Esophagus squamous epithelium (tissue), 5 donors: Measurements from ENCODE around the gene INSC. TPM values are rescaled to one million over a fixed set of nuclear protein-coding genes. Genes with fewer than 3 reads are reported as not detected.

ENCODE experiments used
- DNase-seq: peaks from one replicate; lab custom pipeline; 2025; lab: John Stamatoyannopoulos, UW
- H3K27ac ChIP-seq, 4 donors: fragments of 200-600 bp; sonication (generic); one replicate each; pipeline ENCODE4 v1.5.1; 2016 to 2019; ENCODE audit warnings: mild to moderate bottlenecking in 1 of 4
- H3K27me3 ChIP-seq, 4 donors: fragments of 200-600 bp; sonication (generic); 1 replicate in 3 of 4; 2 replicates in 1 of 4; pipeline versions ENCODE4 v1.5.1 to v1.6.0; 2017 to 2021; ENCODE audit warnings: antibody characterized with exemption in 1 of 4
- H3K36me3 ChIP-seq, 3 donors: fragments of 200-600 bp; sonication (generic); one replicate each; pipeline ENCODE4 v1.5.1; 2016 to 2019
- H3K4me1 ChIP-seq, 3 donors: fragments of 200-600 bp; sonication (generic); one replicate each; pipeline ENCODE4 v1.5.1; 2017 to 2019
- H3K4me3 ChIP-seq, 4 donors: fragments of 200-600 bp; sonication (generic); 1 replicate in 3 of 4; 2 replicates in 1 of 4; pipeline ENCODE4 v1.5.1; 2016 to 2019; ENCODE audit warnings: mild to moderate bottlenecking in 2 of 4, moderate library complexity in 1 of 4
- H3K9me3 ChIP-seq, 3 donors: fragments of 200-600 bp; sonication (generic); one replicate each; pipeline ENCODE4 v1.5.1; 2016 to 2019
- POLR2A ChIP-seq, 4 donors: fragments of 450-650 bp; IDR thresholded peaks; one replicate each; pipeline ENCODE4 v1.6.1; 2017; ENCODE audit warnings: antibody characterized with exemption in 4 of 4, mild to moderate bottlenecking in 4 of 4, moderate library complexity in 3 of 4
- WGBS, 2 donors: methylation state at CpG; one replicate each; pipeline ENCODE4 v1.1.5; 2018; 5-methylcytosine and 5-hydroxymethylcytosine counted together
- intact Hi-C: fragments of 100-400 bp; cut with DNase I; formaldehyde crosslinking; loops from one replicate; pipeline ENCODE4 v1.15.0; 2022
- total RNA-seq, 4 donors: library from RNA; depleted of rRNA; stranded (reverse); fragments of >200 nt; gene quantifications; one replicate each; pipeline ENCODE4 v1.1.0, GENCODE V29; 2016
- TF ChIP-seq, protein P1 (sequence below), 6 experiments: fragments of 450-650 bp in 4 of 6; fragments of 200-600 bp in 2 of 6; sonication (generic) in 2 of 6; IDR thresholded peaks; one replicate each; pipeline ENCODE4 v1.5.1; 2016 to 2019; ENCODE audit warnings: antibody characterized with exemption in 6 of 6, mild to moderate bottlenecking in 4 of 6, moderate library complexity in 4 of 6
- donor health status: DM: yes; HTN: yes; CAD: no.

INSC gene
- total RNA-seq, 4 donors from 2014 or later, result 0.30 to 0.38 TPM; not detected in 2

DNA sequence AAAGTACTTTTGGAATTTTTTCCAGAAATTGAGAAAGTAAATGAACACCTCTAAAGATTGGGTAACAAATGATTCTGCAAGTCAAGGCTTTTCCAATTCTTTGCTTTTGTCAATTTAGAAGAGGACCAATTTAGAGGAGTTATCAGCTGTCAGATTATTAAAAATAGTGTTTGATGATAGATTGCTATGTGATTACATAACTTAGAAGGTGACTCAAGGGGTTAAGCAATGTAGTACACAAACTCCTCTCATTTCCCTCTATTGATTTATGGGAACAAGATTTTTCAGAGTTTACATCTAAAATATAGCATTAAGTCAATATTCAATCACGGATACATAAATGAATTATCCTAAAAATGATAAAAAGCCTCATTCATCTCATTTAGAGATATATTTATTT, 70.3 kb downstream of the INSC start:
- Histone ChIP-seq H3K27ac (no peak overlapping the region), H3K27me3 (no peaks in the 10 kb centered on the region), H3K4me1 (no peaks in the 10 kb centered on the region), H3K9me3 (no peaks in the 10 kb centered on the region), H3K4me3 (no peak overlapping the region), H3K36me3 (no peaks in the 10 kb centered on the region)
- intact Hi-C loops, result no loop called here
- 63 to 78% methylated on average over 1 of the region's 1 CpG for WGBS, 2 donors
- TF ChIP-seq POLR2A (IDR thresholded peaks at IDR 0.05), result no peak
- TF ChIP-seq, protein P1, sequence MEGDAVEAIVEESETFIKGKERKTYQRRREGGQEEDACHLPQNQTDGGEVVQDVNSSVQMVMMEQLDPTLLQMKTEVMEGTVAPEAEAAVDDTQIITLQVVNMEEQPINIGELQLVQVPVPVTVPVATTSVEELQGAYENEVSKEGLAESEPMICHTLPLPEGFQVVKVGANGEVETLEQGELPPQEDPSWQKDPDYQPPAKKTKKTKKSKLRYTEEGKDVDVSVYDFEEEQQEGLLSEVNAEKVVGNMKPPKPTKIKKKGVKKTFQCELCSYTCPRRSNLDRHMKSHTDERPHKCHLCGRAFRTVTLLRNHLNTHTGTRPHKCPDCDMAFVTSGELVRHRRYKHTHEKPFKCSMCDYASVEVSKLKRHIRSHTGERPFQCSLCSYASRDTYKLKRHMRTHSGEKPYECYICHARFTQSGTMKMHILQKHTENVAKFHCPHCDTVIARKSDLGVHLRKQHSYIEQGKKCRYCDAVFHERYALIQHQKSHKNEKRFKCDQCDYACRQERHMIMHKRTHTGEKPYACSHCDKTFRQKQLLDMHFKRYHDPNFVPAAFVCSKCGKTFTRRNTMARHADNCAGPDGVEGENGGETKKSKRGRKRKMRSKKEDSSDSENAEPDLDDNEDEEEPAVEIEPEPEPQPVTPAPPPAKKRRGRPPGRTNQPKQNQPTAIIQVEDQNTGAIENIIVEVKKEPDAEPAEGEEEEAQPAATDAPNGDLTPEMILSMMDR (IDR thresholded peaks at IDR 0.05), result no peak
- no peak for DNase-seq

DNA sequence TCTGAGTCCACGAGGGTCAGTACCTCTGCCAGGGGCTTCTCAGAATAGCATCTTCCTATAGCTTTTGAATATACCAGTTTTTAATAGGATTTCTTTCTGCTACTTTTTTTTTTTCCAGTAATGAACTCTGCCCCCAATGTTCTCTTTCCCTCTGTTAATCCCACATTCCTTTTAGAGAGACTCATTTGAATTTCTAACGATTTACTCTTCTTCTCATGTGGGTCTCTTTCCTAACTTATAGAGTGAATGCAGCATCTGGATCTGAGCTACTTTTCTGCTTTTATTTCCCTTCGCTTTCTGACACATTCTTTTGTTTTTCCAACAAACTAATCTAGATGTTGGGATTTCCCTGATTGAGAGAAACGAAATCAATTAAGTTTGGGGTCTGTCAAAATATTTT, 71.4 kb downstream of the INSC start:
- no peaks in the 10 kb centered on the region for H3K9me3 ChIP-seq
- no peak for TF ChIP-seq POLR2A (IDR thresholded peaks at IDR 0.05)
- TF ChIP-seq, protein P1 (IDR thresholded peaks at IDR 0.05), result no peak
- no peak overlapping the region for H3K4me3 ChIP-seq
- no peaks in the 10 kb centered on the region for H3K36me3 ChIP-seq
- no peaks in the 10 kb centered on the region for H3K4me1 ChIP-seq
- 62 to 64% methylated on average over 4 of the region's 4 CpGs for WGBS, 2 donors
- H3K27me3 ChIP-seq, result no peaks in the 10 kb centered on the region
- intact Hi-C loops, result no loop called here
- H3K27ac ChIP-seq, result no peak overlapping the region
- DNase-seq, result no peak

DNA sequence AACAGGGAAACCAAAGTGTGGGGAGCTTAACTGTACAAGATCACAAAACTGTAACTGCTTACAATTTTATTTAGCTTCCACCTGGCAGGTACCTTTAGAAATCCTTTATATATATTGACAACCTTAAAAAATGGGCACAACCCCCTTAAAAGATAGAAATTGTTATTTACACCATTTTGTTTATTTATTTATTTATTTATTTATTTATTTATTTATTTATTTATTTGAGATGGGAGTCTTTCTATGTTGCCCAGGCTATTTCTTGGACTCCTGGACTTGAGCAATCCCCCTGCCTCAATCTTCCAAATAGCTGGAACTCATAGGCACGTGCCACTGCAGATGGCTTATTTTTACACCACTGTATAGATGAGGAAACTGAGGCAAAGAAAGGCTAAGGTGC, 74.5 kb downstream of the INSC start:
- no peaks in the 10 kb centered on the region for H3K36me3 ChIP-seq
- intact Hi-C loops, result no loop called here
- H3K27ac ChIP-seq, result no peak overlapping the region
- WGBS, 2 donors, result 43 to 72% methylated on average over 1 of the region's 1 CpG
- H3K4me3 ChIP-seq, result no peak overlapping the region
- no peak for DNase-seq
- H3K9me3 ChIP-seq, result no peaks in the 10 kb centered on the region
- H3K4me1 ChIP-seq, result no peaks in the 10 kb centered on the region
- TF ChIP-seq POLR2A (IDR thresholded peaks at IDR 0.05), result no peak
- TF ChIP-seq, protein P1 (IDR thresholded peaks at IDR 0.05), result no peak
- no peaks in the 10 kb centered on the region for H3K27me3 ChIP-seq

DNA sequence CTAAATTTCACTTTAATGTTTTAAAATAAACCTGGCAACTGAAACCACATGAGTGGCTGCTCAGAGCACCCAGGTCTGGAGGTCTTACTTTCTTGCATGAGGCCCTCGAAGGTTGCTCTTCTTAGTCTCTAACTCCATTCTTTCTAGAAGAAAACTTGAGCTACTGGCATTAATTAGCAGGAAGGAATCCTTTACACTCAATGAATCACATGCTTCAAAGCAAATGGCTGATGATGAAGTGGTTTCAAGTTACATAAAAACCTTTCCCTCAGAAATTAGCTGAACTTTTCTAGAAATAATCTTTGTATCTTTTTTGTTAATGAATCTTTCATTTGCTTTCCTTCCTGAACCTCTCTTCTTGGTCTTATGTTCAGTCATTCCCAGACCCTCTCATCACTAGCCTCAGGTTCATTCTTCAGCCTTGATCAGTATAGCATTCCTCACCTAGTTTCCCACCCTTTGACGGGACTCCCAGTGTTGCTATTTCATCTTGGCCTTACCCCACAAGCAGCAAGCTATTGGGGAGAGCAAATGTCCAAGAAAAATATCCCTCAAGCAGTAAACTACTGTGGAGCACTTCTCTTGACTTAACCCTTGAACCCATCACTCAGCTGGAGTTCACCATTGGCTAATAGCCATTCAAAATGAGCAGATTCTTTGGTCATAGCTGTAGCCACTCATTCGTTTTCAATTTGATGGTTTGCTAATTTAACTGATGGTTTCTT, 75.1 kb downstream of the INSC start:
- Histone ChIP-seq H3K9me3 (no peaks in the 10 kb centered on the region), H3K4me1 (no peaks in the 10 kb centered on the region), H3K36me3 (no peaks in the 10 kb centered on the region), H3K4me3 (no peak overlapping the region), H3K27me3 (no peaks in the 10 kb centered on the region), H3K27ac (no peak overlapping the region)
- intact Hi-C loops, result no loop called here
- WGBS, 2 donors, result 47 to 58% methylated on average over 3 of the region's 3 CpGs
- no peak for DNase-seq
- TF ChIP-seq, protein P1 (IDR thresholded peaks at IDR 0.05), result no peak
- no peak for TF ChIP-seq POLR2A (IDR thresholded peaks at IDR 0.05)

DNA sequence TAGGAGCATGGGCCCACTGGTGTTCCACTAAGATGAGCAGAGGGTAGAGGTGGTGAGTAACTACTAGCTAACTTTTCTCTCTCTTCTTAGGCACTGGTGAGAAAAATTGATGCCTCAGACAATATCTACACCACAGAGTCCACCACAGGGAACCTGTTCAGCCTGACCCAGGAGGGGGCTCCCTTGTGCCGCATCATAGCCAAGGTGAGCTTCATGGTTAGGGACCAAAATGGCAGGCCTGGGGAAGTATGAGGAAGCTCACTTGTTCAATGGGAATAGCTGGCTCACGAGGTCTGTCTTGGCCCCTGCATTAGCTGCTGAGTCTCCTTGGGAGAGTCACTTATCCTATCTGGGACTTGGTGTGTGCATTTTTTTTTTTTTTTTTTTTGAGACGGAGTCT, 75.9 kb downstream of the INSC start:
- Histone ChIP-seq H3K4me1 (no peaks in the 10 kb centered on the region), H3K4me3 (no peak overlapping the region), H3K9me3 (no peaks in the 10 kb centered on the region), H3K36me3 (no peaks in the 10 kb centered on the region), H3K27ac (no peak overlapping the region), H3K27me3 (no peaks in the 10 kb centered on the region)
- WGBS, 2 donors, result 67 to 85% methylated on average over 1 to 3 of the region's 3 CpGs
- intact Hi-C loops, result no loop called here
- no peak for DNase-seq
- TF ChIP-seq, protein P1 (IDR thresholded peaks at IDR 0.05), result no peak
- TF ChIP-seq POLR2A (IDR thresholded peaks at IDR 0.05), result no peak
